Gastrocnemius medialis (tissue), 4 donors: ENCODE data around the gene ZBTB7C. TPM values are rescaled to one million over a fixed set of nuclear protein-coding genes. Genes with fewer than 3 reads are reported as not detected.

ENCODE experiments used
- ATAC-seq, 2 donors: fragments of 150-250 bp; one replicate each; pipeline ENCODE4 v1.9.1; 2016
- DNase-seq, 2 donors: peaks; one replicate each; pipeline ENCODE4 v3.0.0-alpha.2; 2019
- H3K27ac ChIP-seq, 4 donors: fragments of 200-600 bp; sonication (generic); 1 replicate in 1 of 4; 2 replicates in 3 of 4; pipeline ENCODE4 v1.5.1; 2016 to 2018; ENCODE audit warnings: mild to moderate bottlenecking in 2 of 4, moderate library complexity in 1 of 4
- H3K27me3 ChIP-seq, 3 donors: fragments of 200-600 bp; sonication (generic) in 2 of 3; 1 replicate in 1 of 3; 2 replicates in 2 of 3; pipeline versions ENCODE4 v1.5.1 to v1.6.0; 2016 to 2019; ENCODE audit warnings: mild to moderate bottlenecking in 1 of 3, moderate library complexity in 1 of 3
- H3K36me3 ChIP-seq, 2 donors: fragments of 200-600 bp; sonication (generic) in 1 of 2; one replicate each; pipeline ENCODE4 v1.5.1; 2017 to 2018
- H3K4me1 ChIP-seq, 2 donors: fragments of 200-600 bp; sonication (generic) in 1 of 2; one replicate each; pipeline ENCODE4 v1.5.1; 2016 to 2017; ENCODE audit warnings: mild to moderate bottlenecking in 2 of 2
- H3K4me3 ChIP-seq, 4 donors: fragments of 200-600 bp; sonication (generic) in 3 of 4; 1 replicate in 1 of 4; 2 replicates in 3 of 4; pipeline ENCODE4 v1.5.1; 2016 to 2019; ENCODE audit warnings: mild to moderate bottlenecking in 2 of 4
- H3K9me3 ChIP-seq, 3 donors: fragments of 200-600 bp; sonication (generic) in 2 of 3; 1 replicate in 1 of 3; 2 replicates in 2 of 3; pipeline ENCODE4 v1.5.1; 2016 to 2019
- CTCF ChIP-seq, 5 experiments: fragments of 450-650 bp in 3 of 5; fragments of 200-600 bp in 2 of 5; sonication (generic) in 2 of 5; IDR thresholded peaks in 4 of 5; conservative IDR thresholded peaks in 1 of 5; 1 replicate in 4 of 5; 2 replicates in 1 of 5; pipeline ENCODE4 v1.5.1; 2016 to 2019; ENCODE audit warnings: antibody characterized with exemption in 5 of 5, mild to moderate bottlenecking in 3 of 5, moderate library complexity in 3 of 5
- POLR2A ChIP-seq, 2 donors: fragments of 450-650 bp; IDR thresholded peaks; one replicate each; pipeline ENCODE4 v1.6.1; 2017; ENCODE audit warnings: antibody characterized with exemption in 2 of 2, mild to moderate bottlenecking in 2 of 2, moderate library complexity in 2 of 2
- in situ Hi-C, 4 donors: fragments of 200-750 bp; cut with MboI; loops; one replicate each; pipeline versions ENCODE4 v1.15.0 to v1.8.0; 2017; ENCODE audit warnings: low sequenced_read_pairs in 4 of 4
- intact Hi-C: fragments of 100-400 bp; cut with DNase I; formaldehyde crosslinking; loops from one replicate; pipeline ENCODE4 v1.15.1; 2023; ENCODE audit warnings: low total_unique reads
- total RNA-seq, 4 donors: library from RNA; depleted of rRNA; stranded (reverse); fragments of >200 nt; gene quantifications; one replicate each; pipeline versions ENCODE4 v1.1.0 to v1.2.3, GENCODE V29; 2016

ZBTB7C gene
- total RNA-seq, 4 donors from 2014 or later: 0.53 to 12.3 (median 1.1) TPM

DNA sequence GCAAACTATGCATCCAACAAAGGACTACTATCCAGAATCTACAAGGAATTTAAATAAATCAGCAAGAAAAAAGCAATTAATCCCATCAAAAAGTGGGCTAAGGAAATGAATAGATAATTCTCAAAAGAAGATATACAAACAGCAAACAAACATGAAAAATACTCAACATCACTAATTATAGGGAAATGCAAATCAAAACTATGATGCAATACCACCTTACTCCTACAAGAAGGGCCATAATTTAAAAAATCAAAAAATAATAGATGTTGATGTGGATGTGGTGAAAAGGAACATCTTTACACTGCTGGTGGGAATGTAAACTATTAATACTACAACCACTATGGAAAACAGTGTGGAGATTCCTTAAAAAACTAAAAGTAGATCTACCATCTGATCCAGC lies 164.7 kb downstream of the ZBTB7C start:
- TF ChIP-seq CTCF (IDR thresholded peaks at IDR 0.05 in 4 of 5, conservative IDR thresholded peaks at IDR 0.05 in 1 of 5): no peak
- no peak for TF ChIP-seq POLR2A (IDR thresholded peaks at IDR 0.05)
- Histone ChIP-seq H3K4me1 (no peaks in the 10 kb centered on the region), H3K9me3 (no peaks in the 10 kb centered on the region), H3K27ac (no peak overlapping the region), H3K4me3 (no peak overlapping the region), H3K36me3 (no peaks in the 10 kb centered on the region), H3K27me3 (no peaks in the 10 kb centered on the region)
- DNase-seq (no peak), ATAC-seq (no peak)
- in situ Hi-C loops (no loop called here), intact Hi-C loops (no loop called here)

- in situ Hi-C loops (loop anchor here (5.0 to 10.0 kb wide), 3 partner anchors 106 to 206 kb away; no protein-coding TSS in a partner anchor), intact Hi-C loops (no loop called here)
- TF ChIP-seq CTCF (IDR thresholded peaks at IDR 0.05 in 4 of 5, conservative IDR thresholded peaks at IDR 0.05 in 1 of 5): no peak
- TF ChIP-seq POLR2A (IDR thresholded peaks at IDR 0.05): no peak
- H3K27me3 ChIP-seq: no peaks in the 10 kb centered on the region
- H3K9me3 ChIP-seq: no peaks in the 10 kb centered on the region
- H3K27ac ChIP-seq: no peak overlapping the region
- H3K36me3 ChIP-seq: no peaks in the 10 kb centered on the region
- H3K4me3 ChIP-seq: no peak overlapping the region
- DNase-seq: no peak
- no peaks in the 10 kb centered on the region for H3K4me1 ChIP-seq
- no peak for ATAC-seq
Observed at GRCh38 chr18:48238636-48239035, 170.5 kb downstream of the ZBTB7C start.

DNA sequence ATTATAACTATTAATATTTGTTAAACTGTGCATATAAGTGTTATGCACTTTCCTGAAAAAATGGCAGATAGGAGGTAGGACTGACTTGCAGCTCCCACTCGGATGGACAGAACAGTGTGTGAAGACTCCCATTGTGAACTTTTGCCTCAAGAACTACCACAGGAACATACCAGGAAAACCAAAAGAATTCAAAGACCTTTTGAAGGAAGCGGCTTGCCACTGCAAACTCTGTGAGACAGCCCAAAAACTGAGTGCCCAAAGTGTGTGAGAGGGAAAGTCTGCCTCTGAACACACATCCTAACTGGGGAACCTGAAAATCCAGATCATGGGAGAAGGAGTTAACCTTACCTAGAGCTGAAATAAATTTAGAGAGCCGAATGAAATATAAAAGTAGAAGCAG lies 171.0 kb downstream of the ZBTB7C start:
- intact Hi-C loops: no loop called here
- Histone ChIP-seq H3K27ac (no peak overlapping the region), H3K36me3 (no peaks in the 10 kb centered on the region), H3K4me3 (no peak overlapping the region), H3K4me1 (no peaks in the 10 kb centered on the region), H3K9me3 (no peaks in the 10 kb centered on the region), H3K27me3 (no peaks in the 10 kb centered on the region)
- DNase-seq (no peak), ATAC-seq (no peak)
- in situ Hi-C loops: loop anchor here (5.0 to 10.0 kb wide), 3 partner anchors 107 to 207 kb away; no protein-coding TSS in a partner anchor
- TF ChIP-seq POLR2A (IDR thresholded peaks at IDR 0.05): no peak
- TF ChIP-seq CTCF (IDR thresholded peaks at IDR 0.05 in 4 of 5, conservative IDR thresholded peaks at IDR 0.05 in 1 of 5): no peak

DNA sequence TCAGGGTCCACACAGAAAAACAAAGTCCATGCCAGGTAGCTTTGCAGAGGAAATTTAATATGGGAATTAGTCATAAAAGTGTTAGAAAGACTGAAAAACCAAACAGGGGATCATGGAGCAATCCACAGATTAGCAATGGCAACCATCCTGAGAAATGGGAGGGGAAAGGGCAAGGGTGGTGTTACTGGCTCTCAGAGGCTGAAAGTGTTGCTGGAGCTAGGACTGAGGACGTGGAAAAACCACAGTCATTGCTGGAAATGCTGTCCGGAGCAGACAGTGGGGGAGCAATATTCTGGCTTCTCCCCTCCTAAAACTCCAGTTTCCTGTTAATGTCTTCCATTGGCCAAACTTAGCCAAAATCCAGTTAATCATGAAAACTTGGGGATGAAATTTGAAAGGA lies 172.4 kb downstream of the ZBTB7C start:
- Histone ChIP-seq H3K4me3 (no peak overlapping the region), H3K4me1 (no peaks in the 10 kb centered on the region), H3K27ac (no peak overlapping the region), H3K9me3 (no peaks in the 10 kb centered on the region), H3K36me3 (no peaks in the 10 kb centered on the region), H3K27me3 (no peaks in the 10 kb centered on the region)
- ATAC-seq: no peak
- DNase-seq: no peak
- no peak for TF ChIP-seq POLR2A (IDR thresholded peaks at IDR 0.05)
- TF ChIP-seq CTCF (IDR thresholded peaks at IDR 0.05 in 4 of 5, conservative IDR thresholded peaks at IDR 0.05 in 1 of 5): no peak
- intact Hi-C loops (no loop called here), in situ Hi-C loops (loop anchor here (5.0 to 10.0 kb wide), 3 partner anchors 108 to 208 kb away; no protein-coding TSS in a partner anchor)
